CD4-positive, alpha-beta memory T cell (primary cell): ENCODE results near the gene GPC5. TPM values are rescaled to one million over a fixed set of nuclear protein-coding genes. Genes with fewer than 3 reads are reported as not detected.

Source experiments
- CTCF ChIA-PET: fragments of 350-600 bp; sonication (Branson Sonifier 250); formaldehyde crosslinking; loops from one replicate; lab custom pipeline; 2021; ENCODE audit warnings: inconsistent platforms; ENCODE audit not compliant: partially characterized antibody; lab: Charles Lee
- POLR2A ChIA-PET: fragments of 350-600 bp; sonication (Branson Sonifier 250); formaldehyde crosslinking; loops from one replicate; lab custom pipeline; 2021; ENCODE audit not compliant: partially characterized antibody; lab: Charles Lee
- DNase-seq, 5 donors: peaks; one replicate each; pipeline versions ENCODE4 v3.0.0 to v3.0.0-alpha.2; 2020 to 2022; ENCODE audit warnings: mixed read lengths in 1 of 5
- H3K27ac ChIP-seq: one replicate; pipeline ENCODE4 v1.7.0; 2013; ENCODE audit warnings: low read depth, low read length
- H3K27me3 ChIP-seq: 2 replicates; pipeline ENCODE4 v1.7.0; 2013; ENCODE audit warnings: mild to moderate bottlenecking, low read length, moderate library complexity; ENCODE audit not compliant: insufficient read depth
- H3K36me3 ChIP-seq: 2 replicates; pipeline ENCODE4 v1.7.0; 2013; ENCODE audit warnings: mild to moderate bottlenecking, low read length, moderate library complexity; ENCODE audit not compliant: insufficient read depth
- H3K4me1 ChIP-seq: 2 replicates; pipeline ENCODE4 v1.7.0; 2013; ENCODE audit warnings: mild to moderate bottlenecking, low read length, moderate library complexity; ENCODE audit not compliant: insufficient read depth
- H3K4me3 ChIP-seq, 2 donors: one replicate each; pipeline ENCODE4 v1.7.0; 2013; ENCODE audit warnings: low read length in 2 of 2, mild to moderate bottlenecking in 1 of 2
- H3K9me3 ChIP-seq, 2 donors: one replicate each; pipeline ENCODE4 v1.7.0; 2013; ENCODE audit warnings: low read length in 2 of 2, control low read depth in 1 of 2; ENCODE audit not compliant: control insufficient read depth in 1 of 2
- H3K27ac Mint-ChIP-seq, 7 donors: one replicate each; pipeline ENCODE4 v1.8.0; 2020 to 2021; ENCODE audit warnings: mixed read lengths in 7 of 7, mild to moderate bottlenecking in 6 of 7, inconsistent platforms in 3 of 7, moderate library complexity in 3 of 7
- H3K27me3 Mint-ChIP-seq, 2 donors: one replicate each; pipeline ENCODE4 v1.8.0; 2020 to 2021; ENCODE audit warnings: mixed read lengths in 2 of 2
- H3K36me3 Mint-ChIP-seq, 2 donors: one replicate each; pipeline ENCODE4 v1.8.0; 2020 to 2021; ENCODE audit warnings: mixed read lengths in 2 of 2, inconsistent platforms in 1 of 2, mild to moderate bottlenecking in 1 of 2
- H3K4me1 Mint-ChIP-seq, 4 donors: one replicate each; pipeline ENCODE4 v1.8.0; 2020 to 2021; ENCODE audit warnings: mixed read lengths in 4 of 4, mild to moderate bottlenecking in 1 of 4
- H3K4me3 Mint-ChIP-seq, 8 donors: one replicate each; pipeline ENCODE4 v1.8.0; 2020 to 2021; ENCODE audit warnings: mixed read lengths in 8 of 8, mild to moderate bottlenecking in 7 of 8, moderate library complexity in 6 of 8, inconsistent platforms in 3 of 8
- H3K9me3 Mint-ChIP-seq, 8 donors: one replicate each; pipeline ENCODE4 v1.8.0; 2020 to 2021; ENCODE audit warnings: mixed read lengths in 8 of 8, mild to moderate bottlenecking in 5 of 8, inconsistent platforms in 3 of 8, moderate library complexity in 1 of 8
- intact Hi-C: fragments of 100-400 bp; cut with micrococcal nuclease; formaldehyde crosslinking; loops from one replicate; pipeline ENCODE4 v1.15.1; 2023
- polyA plus RNA-seq, 2 donors: library from polyadenylated mRNA; unstranded; fragments of 300-500 nt; fragmentation: Illumina TruSeq; gene quantifications; one replicate each; pipeline ENCODE4 v1.2.3, GENCODE V29; 2021
- total RNA-seq, 2 experiments: library from RNA; stranded (reverse); gene quantifications; one replicate each; pipeline ENCODE4 v1.2.3, GENCODE V29; 2021

GPC5 gene
- total and polyA plus RNA-seq, 4 experiments from 2014 or later, result 0.14 TPM; not detected in 3

- CTCF ChIA-PET, result no interaction called here
- Histone ChIP-seq H3K4me1 (no peaks in the 10 kb centered on the region), H3K27me3 (no peaks in the 10 kb centered on the region), H3K27ac (no peak overlapping the region), H3K4me3 (no peak overlapping the region), H3K36me3 (no peaks in the 10 kb centered on the region), H3K9me3 (no peaks in the 10 kb centered on the region)
- no peaks in the 10 kb centered on the region for H3K4me1 Mint-ChIP-seq
- POLR2A ChIA-PET, result no interaction called here
- no peak overlapping the region for H3K4me3 Mint-ChIP-seq
- DNase-seq, result no peak
- no peaks in the 10 kb centered on the region for H3K36me3 Mint-ChIP-seq
- intact Hi-C loops, result no loop called here
- H3K27me3 Mint-ChIP-seq, result no peaks in the 10 kb centered on the region
- H3K9me3 Mint-ChIP-seq, result peaks cover 0 to 2% (median 0%) of the 10 kb centered on the region in 8 donors
- H3K27ac Mint-ChIP-seq, result peak overlapping the region in 1 of 7 donors; percentile 53
These were observed 991.8 kb downstream of the GPC5 start for GRCh38 chr13:92390217-92390616.

- H3K4me1 ChIP-seq, result no peaks in the 10 kb centered on the region
- no peak overlapping the region for H3K4me3 ChIP-seq
- H3K36me3 ChIP-seq, result no peaks in the 10 kb centered on the region
- Mint-ChIP-seq H3K9me3 (peaks cover 0 to 4% (median under 1%) of the 10 kb centered on the region in 8 donors), H3K4me1 (no peaks in the 10 kb centered on the region), H3K27me3 (no peaks in the 10 kb centered on the region), H3K4me3 (no peak overlapping the region), H3K36me3 (no peaks in the 10 kb centered on the region), H3K27ac (no peak overlapping the region)
- DNase-seq, result no peak
- intact Hi-C loops, result no loop called here
- ChIA-PET POLR2A (no interaction called here), CTCF (no interaction called here)
- H3K27me3 ChIP-seq, result no peaks in the 10 kb centered on the region
- H3K9me3 ChIP-seq, result no peaks in the 10 kb centered on the region
- H3K27ac ChIP-seq, result no peak overlapping the region
These were observed 1005.2 kb downstream of the GPC5 start for GRCh38 chr13:92403606-92404005.

- H3K27ac ChIP-seq, result no peak overlapping the region
- Mint-ChIP-seq H3K27me3 (no peaks in the 10 kb centered on the region), H3K4me3 (no peak overlapping the region), H3K4me1 (no peaks in the 10 kb centered on the region), H3K9me3 (no peaks in the 10 kb centered on the region), H3K36me3 (no peaks in the 10 kb centered on the region), H3K27ac (no peak overlapping the region)
- no peak for DNase-seq
- H3K36me3 ChIP-seq, result no peaks in the 10 kb centered on the region
- H3K27me3 ChIP-seq, result no peaks in the 10 kb centered on the region
- ChIA-PET CTCF (no interaction called here), POLR2A (no interaction called here)
- intact Hi-C loops, result no loop called here
- no peaks in the 10 kb centered on the region for H3K4me1 ChIP-seq
- H3K9me3 ChIP-seq, result no peaks in the 10 kb centered on the region
- H3K4me3 ChIP-seq, result no peak overlapping the region
These were observed 1009.4 kb downstream of the GPC5 start for GRCh38 chr13:92407858-92408257.

GRCh38 chr13:92412481-92412880, 1014.1 kb downstream of the GPC5 start:
- Histone ChIP-seq H3K4me1 (no peaks in the 10 kb centered on the region), H3K4me3 (no peak overlapping the region), H3K27ac (no peak overlapping the region), H3K9me3 (no peaks in the 10 kb centered on the region), H3K36me3 (no peaks in the 10 kb centered on the region), H3K27me3 (no peaks in the 10 kb centered on the region)
- intact Hi-C loops, result no loop called here
- Mint-ChIP-seq H3K9me3 (peaks cover 0 to 6% (median 4%) of the 10 kb centered on the region in 8 donors), H3K36me3 (no peaks in the 10 kb centered on the region), H3K4me3 (no peak overlapping the region), H3K4me1 (no peaks in the 10 kb centered on the region), H3K27me3 (no peaks in the 10 kb centered on the region), H3K27ac (no peak overlapping the region)
- POLR2A ChIA-PET, result no interaction called here
- no peak for DNase-seq
- CTCF ChIA-PET, result no interaction called here

- Histone ChIP-seq H3K27me3 (no peaks in the 10 kb centered on the region), H3K9me3 (no peaks in the 10 kb centered on the region), H3K27ac (no peak overlapping the region), H3K36me3 (no peaks in the 10 kb centered on the region), H3K4me3 (no peak overlapping the region), H3K4me1 (no peaks in the 10 kb centered on the region)
- Mint-ChIP-seq H3K9me3 (peaks cover 0 to 6% (median 4%) of the 10 kb centered on the region in 8 donors), H3K4me3 (no peak overlapping the region), H3K27ac (no peak overlapping the region), H3K36me3 (no peaks in the 10 kb centered on the region), H3K27me3 (no peaks in the 10 kb centered on the region), H3K4me1 (no peaks in the 10 kb centered on the region)
- intact Hi-C loops, result no loop called here
- ChIA-PET POLR2A (no interaction called here), CTCF (no interaction called here)
- DNase-seq, result no peak
These were observed 1014.6 kb downstream of the GPC5 start for GRCh38 chr13:92412996-92413395.

GRCh38 chr13:92413452-92413851, 1015.0 kb downstream of the GPC5 start:
- H3K4me3 ChIP-seq, result no peak overlapping the region
- no peaks in the 10 kb centered on the region for H3K27me3 ChIP-seq
- Mint-ChIP-seq H3K27ac (no peak overlapping the region), H3K27me3 (no peaks in the 10 kb centered on the region), H3K36me3 (no peaks in the 10 kb centered on the region), H3K4me1 (no peaks in the 10 kb centered on the region), H3K4me3 (no peak overlapping the region), H3K9me3 (peaks cover 0 to 6% (median 4%) of the 10 kb centered on the region in 8 donors)
- POLR2A ChIA-PET, result no interaction called here
- CTCF ChIA-PET, result no interaction called here
- DNase-seq, result no peak
- no peaks in the 10 kb centered on the region for H3K4me1 ChIP-seq
- no peaks in the 10 kb centered on the region for H3K36me3 ChIP-seq
- intact Hi-C loops, result no loop called here
- no peak overlapping the region for H3K27ac ChIP-seq
- no peaks in the 10 kb centered on the region for H3K9me3 ChIP-seq

- no peak overlapping the region for H3K27ac Mint-ChIP-seq
- intact Hi-C loops, result no loop called here
- H3K27me3 Mint-ChIP-seq, result no peaks in the 10 kb centered on the region
- no peaks in the 10 kb centered on the region for H3K4me1 Mint-ChIP-seq
- Histone ChIP-seq H3K9me3 (no peaks in the 10 kb centered on the region), H3K27me3 (no peaks in the 10 kb centered on the region), H3K27ac (no peak overlapping the region), H3K36me3 (no peaks in the 10 kb centered on the region), H3K4me3 (no peak overlapping the region), H3K4me1 (no peaks in the 10 kb centered on the region)
- DNase-seq, result no peak
- CTCF ChIA-PET, result no interaction called here
- H3K9me3 Mint-ChIP-seq, result peaks cover 0 to 6% (median 4%) of the 10 kb centered on the region in 8 donors
- POLR2A ChIA-PET, result no interaction called here
- no peaks in the 10 kb centered on the region for H3K36me3 Mint-ChIP-seq
- H3K4me3 Mint-ChIP-seq, result no peak overlapping the region
These were observed 1016.4 kb downstream of the GPC5 start for GRCh38 chr13:92414851-92415250.

- H3K36me3 ChIP-seq, result no peaks in the 10 kb centered on the region
- Mint-ChIP-seq H3K9me3 (peaks cover 0 to 6% (median 4%) of the 10 kb centered on the region in 8 donors), H3K4me1 (no peaks in the 10 kb centered on the region), H3K36me3 (no peaks in the 10 kb centered on the region), H3K4me3 (no peak overlapping the region), H3K27ac (no peak overlapping the region), H3K27me3 (no peaks in the 10 kb centered on the region)
- ChIA-PET POLR2A (no interaction called here), CTCF (no interaction called here)
- H3K27ac ChIP-seq, result no peak overlapping the region
- DNase-seq, result no peak
- no peaks in the 10 kb centered on the region for H3K9me3 ChIP-seq
- no peaks in the 10 kb centered on the region for H3K4me1 ChIP-seq
- no peak overlapping the region for H3K4me3 ChIP-seq
- intact Hi-C loops, result no loop called here
- no peaks in the 10 kb centered on the region for H3K27me3 ChIP-seq
These were observed 1017.4 kb downstream of the GPC5 start for GRCh38 chr13:92415781-92416180.
